Measurements from ENCODE around the gene ZNF143.
"Not testable (repeated sequence)": the region's sequence is repeated elsewhere in the genome, so short reads cannot be mapped to it uniquely, and the experiment has no call there.

ZNF143 gene

GRCh38 chr11:9460322-9461062 lies at the start of gene ZNF143:
TSS of gene ZNF143 (plus strand) at chr11:9461012. CDS start at chr11:9471309, 10,297 bp downstream.
- peak; percentile 100 for DNase-seq (ENCODE audit: extremely low read depth, low read depth)
- no peak for TF ChIP-seq CTCF (IDR thresholded peaks at IDR 0.05; ENCODE audit: low read depth, low read length, missing control alignments)
- H3K4me3 ChIP-seq (replicated peaks; ENCODE audit: low read depth, low read length): peak within 1 kb of the TSS; percentile 89

- no peak for DNase-seq (ENCODE audit: extremely low read depth, low read depth)
- no peak overlapping the region for H3K4me3 ChIP-seq (replicated peaks; ENCODE audit: low read depth, low read length)
- TF ChIP-seq CTCF (IDR thresholded peaks at IDR 0.05; ENCODE audit: low read depth, low read length, missing control alignments): no peak
These were observed 32.1 kb upstream of the ZNF143 start for GRCh38 chr11:9428706-9429105.

DNA sequence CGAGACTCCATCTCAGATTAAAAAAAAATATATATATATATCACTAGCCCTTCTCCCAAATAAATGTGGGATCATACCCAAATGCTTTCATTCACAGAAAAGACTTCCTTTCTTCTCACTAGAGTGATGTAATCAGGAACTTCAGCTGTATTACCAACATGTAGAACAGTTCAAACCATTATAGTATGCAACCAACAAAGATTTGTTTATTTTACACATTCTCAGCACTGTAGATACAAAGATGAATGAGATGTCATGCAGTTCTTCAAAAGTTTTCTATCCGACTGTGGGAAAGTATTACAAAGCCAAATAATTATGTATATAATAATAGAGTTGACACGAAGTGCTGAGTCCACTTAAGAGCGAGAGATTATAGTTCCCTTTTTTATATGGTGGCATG lies 22.2 kb upstream of the ZNF143 start:
- TF ChIP-seq CTCF (IDR thresholded peaks at IDR 0.05; ENCODE audit: low read depth, low read length, missing control alignments): no peak
- no peak for DNase-seq (ENCODE audit: extremely low read depth, low read depth)
- H3K4me3 ChIP-seq (replicated peaks; ENCODE audit: low read depth, low read length): no peak overlapping the region

- no peak overlapping the region for H3K4me3 ChIP-seq (replicated peaks; ENCODE audit: low read depth, low read length)
- no peak for DNase-seq (ENCODE audit: extremely low read depth, low read depth)
- no peak for TF ChIP-seq CTCF (IDR thresholded peaks at IDR 0.05; ENCODE audit: low read depth, low read length, missing control alignments)
These were observed 14.6 kb upstream of the ZNF143 start for GRCh38 chr11:9446230-9446629.

DNA sequence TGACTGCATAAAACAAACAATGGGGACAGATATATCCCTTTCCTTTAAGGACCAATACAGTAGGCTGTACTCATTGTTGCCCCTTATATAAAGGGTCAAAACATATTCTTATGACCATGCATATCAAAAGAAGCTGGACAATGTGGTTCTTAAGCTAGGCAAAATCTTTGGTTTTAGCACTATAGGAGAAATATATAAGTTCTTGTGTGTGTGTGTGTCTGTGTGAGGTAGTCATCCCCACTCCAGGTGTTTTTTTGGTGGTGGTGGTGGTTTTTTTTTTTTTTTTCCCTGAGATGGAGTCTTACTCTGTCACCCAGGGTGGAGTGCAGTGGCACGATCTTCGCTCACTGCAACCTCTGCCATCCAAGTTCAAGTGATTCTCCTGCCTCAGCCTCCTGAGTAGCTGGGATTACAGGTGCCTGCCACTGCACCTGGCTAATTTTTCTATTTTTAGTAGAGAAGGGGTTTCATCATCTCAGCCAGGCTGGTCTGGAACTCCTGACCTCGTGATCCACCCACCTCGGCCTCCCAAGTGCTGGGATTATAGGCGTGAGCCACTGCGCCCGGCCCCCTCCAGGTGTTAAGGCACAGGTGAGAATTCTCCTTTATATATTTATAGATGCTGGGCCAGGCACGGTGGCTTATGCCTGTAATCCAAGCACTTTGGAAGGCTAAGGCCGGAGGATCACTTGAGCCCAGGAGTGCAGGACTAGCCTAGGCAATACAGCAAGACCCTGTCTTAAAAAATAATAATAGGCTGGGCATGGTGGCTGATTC lies 12.0 kb upstream of the ZNF143 start:
- H3K4me3 ChIP-seq (replicated peaks; ENCODE audit: low read depth, low read length): no peak overlapping the region
- DNase-seq (ENCODE audit: extremely low read depth, low read depth): no peak
- no peak for TF ChIP-seq CTCF (IDR thresholded peaks at IDR 0.05; ENCODE audit: low read depth, low read length, missing control alignments)

DNA sequence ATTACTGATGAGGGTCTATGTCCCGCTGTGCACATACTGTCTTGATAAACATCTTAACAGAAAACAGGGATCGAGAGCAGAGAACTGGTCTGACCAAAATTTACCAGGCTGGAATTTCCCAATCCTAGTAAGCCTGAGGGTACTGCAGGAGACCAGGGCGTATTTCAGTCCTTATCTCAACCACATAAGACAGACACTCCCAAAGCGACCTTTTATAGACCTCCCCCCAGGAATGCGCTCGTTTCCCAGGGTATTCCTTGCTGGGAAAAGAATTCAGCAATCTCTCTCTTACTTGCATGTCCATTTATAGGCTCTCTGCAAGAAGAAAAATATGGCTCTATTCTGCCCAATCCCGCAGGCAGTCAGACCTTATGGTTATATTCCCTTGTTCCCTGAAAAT lies 8.8 kb upstream of the ZNF143 start:
- H3K4me3 ChIP-seq (replicated peaks; ENCODE audit: low read depth, low read length); DNase-seq (ENCODE audit: extremely low read depth, low read depth): not testable (repeated sequence)

DNA sequence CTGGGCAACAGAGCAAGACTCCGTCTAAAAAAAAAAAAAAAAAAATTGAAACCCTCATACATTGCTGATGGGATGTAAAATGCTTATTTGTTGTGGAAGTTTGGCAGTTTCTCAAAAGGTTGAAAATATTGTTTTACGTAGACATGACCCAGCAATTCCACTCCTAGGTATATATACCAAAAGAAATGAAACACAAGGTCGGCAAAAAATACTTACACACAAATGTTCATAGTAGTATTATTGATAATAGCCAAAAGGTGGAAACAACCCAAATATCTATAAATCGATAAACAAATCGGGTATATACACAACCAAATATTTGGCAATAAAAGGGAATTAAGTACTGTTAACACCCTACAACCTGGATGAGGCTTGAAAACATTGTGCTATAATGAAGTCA lies 5.1 kb upstream of the ZNF143 start:
- TF ChIP-seq CTCF (IDR thresholded peaks at IDR 0.05; ENCODE audit: low read depth, low read length, missing control alignments): no peak
- no peak overlapping the region for H3K4me3 ChIP-seq (replicated peaks; ENCODE audit: low read depth, low read length)
- no peak for DNase-seq (ENCODE audit: extremely low read depth, low read depth)

Data from HFF-Myc (cell line).